KMS-11 (cell line): ENCODE results near the gene SASS6.

ENCODE experiments used
- H2AFZ ChIP-seq: fragments of 200-600 bp; sonication (generic); 2 replicates; pipeline ENCODE4 v1.6.1; 2016; ENCODE audit warnings: antibody characterized with exemption, mixed run types, low read depth
- H3K27ac ChIP-seq: fragments of 200-600 bp; sonication (generic); 2 replicates; pipeline ENCODE4 v1.6.1; 2016; ENCODE audit warnings: mild to moderate bottlenecking, mixed run types
- H3K27me3 ChIP-seq: fragments of 200-600 bp; sonication (generic); 2 replicates; pipeline ENCODE4 v1.6.1; 2017; ENCODE audit warnings: mild to moderate bottlenecking, low read depth, mixed run types, moderate library complexity; ENCODE audit not compliant: insufficient read depth
- H3K36me3 ChIP-seq: fragments of 200-600 bp; sonication (generic); 2 replicates; pipeline ENCODE4 v1.6.1; 2017; ENCODE audit warnings: mild to moderate bottlenecking, mixed run types; ENCODE audit not compliant: insufficient read depth
- H3K4me1 ChIP-seq: fragments of 200-600 bp; sonication (generic); 2 replicates; pipeline ENCODE4 v1.6.1; 2016; ENCODE audit warnings: mild to moderate bottlenecking, low read depth, mixed run types; ENCODE audit not compliant: poor library complexity, severe bottlenecking
- H3K4me2 ChIP-seq: fragments of 200-600 bp; sonication (generic); 2 replicates; pipeline ENCODE4 v1.7.0; 2016; ENCODE audit warnings: mild to moderate bottlenecking, mixed run types
- H3K4me3 ChIP-seq: fragments of 200-600 bp; sonication (generic); IDR thresholded peaks from 2 replicates; pipeline ENCODE4 v1.6.1; 2017; ENCODE audit warnings: low read depth, low read length, mixed read lengths; ENCODE audit not compliant: insufficient read depth
- H3K79me2 ChIP-seq: fragments of 200-600 bp; sonication (generic); 2 replicates; pipeline ENCODE4 v1.6.1; 2016; ENCODE audit warnings: low read depth, mixed run types; ENCODE audit not compliant: insufficient read depth
- H3K9ac ChIP-seq: fragments of 200-600 bp; sonication (generic); 2 replicates; pipeline ENCODE4 v1.6.1; 2016; ENCODE audit warnings: mild to moderate bottlenecking, mixed run types
- H4K20me1 ChIP-seq: fragments of 200-600 bp; sonication (generic); 2 replicates; pipeline ENCODE4 v1.6.1; 2016; ENCODE audit warnings: mild to moderate bottlenecking, mixed run types; ENCODE audit not compliant: insufficient read depth
- TF ChIP-seq, protein P1 (sequence below): fragments of 200-600 bp; sonication (generic); conservative IDR thresholded peaks from 2 replicates; pipeline ENCODE4 v1.6.1; 2017; ENCODE audit warnings: low read depth, mild to moderate bottlenecking, antibody characterized with exemption, low read length, moderate library complexity, mixed read lengths

Gene SASS6

DNA sequence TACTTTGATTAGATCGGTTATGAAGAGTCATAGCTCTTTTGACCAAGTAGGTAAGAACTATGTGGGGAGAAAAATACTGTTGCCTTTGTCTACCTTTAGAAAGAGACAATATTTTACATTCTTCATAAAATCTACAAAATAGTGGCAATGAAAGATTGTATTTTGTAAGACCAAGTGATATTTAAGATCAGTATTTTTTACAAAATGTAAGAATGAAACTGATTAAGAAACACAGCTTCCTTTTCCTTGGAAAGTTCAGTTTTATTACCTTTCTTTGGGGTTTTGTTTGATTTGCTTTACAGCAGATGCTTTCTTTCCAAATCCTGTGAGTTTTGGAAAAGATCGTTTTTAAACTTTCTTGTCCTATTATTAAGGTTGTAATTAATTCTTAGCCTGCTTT lies 93.1 kb downstream of the SASS6 start:
- Histone ChIP-seq H3K27ac (peak overlapping the region; percentile 94), H4K20me1 (no peaks in the 10 kb centered on the region), H3K27me3 (no peaks in the 10 kb centered on the region), H3K4me3 (no peak overlapping the region), H3K4me2 (peak overlapping the region; percentile 86), H3K36me3 (no peaks in the 10 kb centered on the region), H3K79me2 (peaks cover 59% of the 10 kb centered on the region), H3K9ac (peak overlapping the region; percentile 95), H2AFZ (no peak overlapping the region), H3K4me1 (peaks cover 18% of the 10 kb centered on the region)
- TF ChIP-seq, protein P1, sequence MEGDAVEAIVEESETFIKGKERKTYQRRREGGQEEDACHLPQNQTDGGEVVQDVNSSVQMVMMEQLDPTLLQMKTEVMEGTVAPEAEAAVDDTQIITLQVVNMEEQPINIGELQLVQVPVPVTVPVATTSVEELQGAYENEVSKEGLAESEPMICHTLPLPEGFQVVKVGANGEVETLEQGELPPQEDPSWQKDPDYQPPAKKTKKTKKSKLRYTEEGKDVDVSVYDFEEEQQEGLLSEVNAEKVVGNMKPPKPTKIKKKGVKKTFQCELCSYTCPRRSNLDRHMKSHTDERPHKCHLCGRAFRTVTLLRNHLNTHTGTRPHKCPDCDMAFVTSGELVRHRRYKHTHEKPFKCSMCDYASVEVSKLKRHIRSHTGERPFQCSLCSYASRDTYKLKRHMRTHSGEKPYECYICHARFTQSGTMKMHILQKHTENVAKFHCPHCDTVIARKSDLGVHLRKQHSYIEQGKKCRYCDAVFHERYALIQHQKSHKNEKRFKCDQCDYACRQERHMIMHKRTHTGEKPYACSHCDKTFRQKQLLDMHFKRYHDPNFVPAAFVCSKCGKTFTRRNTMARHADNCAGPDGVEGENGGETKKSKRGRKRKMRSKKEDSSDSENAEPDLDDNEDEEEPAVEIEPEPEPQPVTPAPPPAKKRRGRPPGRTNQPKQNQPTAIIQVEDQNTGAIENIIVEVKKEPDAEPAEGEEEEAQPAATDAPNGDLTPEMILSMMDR: no peak

DNA sequence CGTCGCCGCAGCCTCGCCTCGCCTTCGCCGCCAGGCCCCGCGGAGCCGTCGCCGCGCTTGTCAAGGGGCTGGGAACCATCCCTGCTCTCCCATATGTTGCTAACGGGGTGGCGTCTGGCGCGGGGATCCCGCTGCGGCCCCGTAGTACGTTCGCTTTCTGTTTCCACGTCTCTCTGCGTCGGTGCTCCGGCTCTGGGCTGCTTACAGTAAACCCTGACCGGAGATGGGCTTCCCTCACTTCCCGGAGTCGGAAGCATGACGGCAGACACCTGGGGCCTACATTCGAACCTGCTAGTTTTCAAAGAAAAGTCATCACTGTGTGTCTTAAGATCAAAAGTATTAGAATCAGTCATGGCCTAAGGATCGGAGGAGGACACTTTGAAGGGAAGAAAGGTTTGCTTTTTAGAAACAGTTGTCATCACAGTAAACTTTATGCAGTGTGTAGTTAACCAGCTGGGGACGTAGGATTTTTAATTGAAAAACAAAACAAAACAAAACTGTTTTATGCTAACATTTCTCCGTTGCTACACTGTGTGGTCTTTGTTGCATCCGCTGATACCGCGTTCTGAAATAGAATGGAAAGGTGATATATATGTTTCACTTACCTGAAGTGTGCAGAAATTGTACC lies 94.0 kb downstream of the SASS6 start:
- Histone ChIP-seq H2AFZ (peak overlapping the region; percentile 22; the same call in 1 of the 2 replicates), H3K4me1 (peaks cover 18% of the 10 kb centered on the region), H3K79me2 (peaks cover 51% of the 10 kb centered on the region), H3K36me3 (no peaks in the 10 kb centered on the region), H3K27ac (peak overlapping the region; percentile 94), H3K9ac (peak overlapping the region; percentile 95), H3K4me2 (peak overlapping the region; percentile 86), H3K27me3 (no peaks in the 10 kb centered on the region), H4K20me1 (no peaks in the 10 kb centered on the region), H3K4me3 (no peak overlapping the region)
- TF ChIP-seq, protein P1: no peak

DNA sequence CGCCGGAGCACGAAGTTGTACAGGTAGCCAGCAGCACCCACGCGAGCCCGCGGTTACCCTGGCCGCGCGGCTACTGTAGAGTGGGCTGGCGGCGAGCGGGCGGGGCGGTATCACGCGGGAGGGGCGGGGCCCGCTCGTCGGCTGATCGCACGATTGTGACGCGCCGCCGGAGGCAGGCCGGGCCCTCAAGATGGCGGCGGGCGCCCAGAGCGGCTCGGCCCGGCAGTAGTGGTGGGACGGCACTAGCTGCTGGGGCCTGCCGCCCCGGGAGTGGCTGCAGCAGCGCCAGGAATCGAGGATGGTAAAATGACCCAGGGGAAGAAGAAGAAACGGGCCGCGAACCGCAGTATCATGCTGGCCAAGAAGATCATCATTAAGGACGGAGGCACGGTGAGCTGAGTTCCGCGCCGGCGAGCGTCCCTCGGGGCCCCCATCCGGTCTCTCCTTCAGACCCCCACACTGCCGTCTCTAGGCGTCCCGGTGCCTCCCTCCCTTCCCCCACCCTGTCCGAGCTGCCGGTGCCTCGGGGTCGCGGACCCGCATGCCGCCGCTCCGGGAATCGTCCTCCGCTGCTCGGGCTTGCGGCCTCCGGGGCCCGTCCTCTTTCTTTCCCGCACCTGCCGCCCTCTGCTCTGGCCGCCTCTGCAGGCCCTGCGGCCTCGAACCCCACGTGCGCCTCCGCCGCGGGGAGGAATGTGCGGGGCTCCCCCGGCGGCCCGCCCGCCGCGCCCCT lies 94.6 kb downstream of the SASS6 start:
- Histone ChIP-seq H2AFZ (peak overlapping the region; percentile 63; the same call in 1 of the 2 replicates), H3K4me3 (no peak overlapping the region), H3K79me2 (peaks cover 46% of the 10 kb centered on the region), H3K27ac (peak overlapping the region; percentile 94), H3K4me2 (peak overlapping the region; percentile 86; the same call in 1 of the 2 replicates), H3K9ac (peak overlapping the region; percentile 95), H3K36me3 (no peaks in the 10 kb centered on the region), H3K27me3 (no peaks in the 10 kb centered on the region), H3K4me1 (peaks cover 18% of the 10 kb centered on the region), H4K20me1 (no peaks in the 10 kb centered on the region)
- TF ChIP-seq, protein P1: no peak

DNA sequence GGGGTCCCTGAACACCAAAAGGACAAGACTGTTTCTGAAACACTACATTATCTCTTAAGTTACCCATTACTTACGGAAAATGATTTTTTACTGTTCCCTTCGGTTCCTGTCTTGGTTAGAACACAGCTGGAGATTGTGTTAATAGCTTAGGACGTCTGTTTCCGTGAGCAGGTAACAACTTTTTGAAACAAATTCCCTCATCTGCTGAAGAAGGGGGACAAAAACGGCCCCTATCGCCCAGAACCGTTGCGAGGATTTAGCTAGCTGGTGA lies 95.1 kb downstream of the SASS6 start:
- Histone ChIP-seq H2AFZ (peak overlapping the region; percentile 63; the same call in 1 of the 2 replicates), H3K79me2 (peaks cover 41% of the 10 kb centered on the region), H4K20me1 (no peaks in the 10 kb centered on the region), H3K4me1 (peaks cover 18% of the 10 kb centered on the region), H3K4me3 (no peak overlapping the region), H3K36me3 (no peaks in the 10 kb centered on the region), H3K4me2 (peak overlapping the region; percentile 63; the same call in 1 of the 2 replicates), H3K27me3 (no peaks in the 10 kb centered on the region), H3K27ac (peak overlapping the region; percentile 94), H3K9ac (peak overlapping the region; percentile 95; the same call in 1 of the 2 replicates)
- TF ChIP-seq, protein P1: no peak
